Measurements from ENCODE around the gene CLCN1.
A peak's percentile ranks its signal among the peaks of the same experiment; 100 is the strongest.

Gene CLCN1

DNA sequence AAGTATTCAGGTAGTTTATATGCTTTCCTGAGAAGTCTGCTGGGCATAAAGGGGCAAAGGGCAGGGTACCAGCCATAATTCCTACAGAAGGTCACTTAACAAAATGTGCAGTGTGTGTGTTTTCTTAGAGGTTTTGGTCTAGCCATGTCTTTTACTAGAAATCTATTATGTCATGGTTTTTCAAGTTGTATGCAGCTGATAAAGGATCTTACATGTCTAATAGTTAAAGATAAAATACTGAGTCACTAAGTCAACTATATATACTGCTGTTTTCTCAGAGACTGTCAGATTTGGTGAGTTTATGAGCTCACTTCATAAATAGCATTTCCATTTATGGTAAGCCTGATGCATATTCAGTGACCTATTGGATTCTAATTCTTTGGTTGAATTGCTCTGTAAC, 20.0 kb upstream of the CLCN1 start:
- peak; percentile 42 to 48 for DNase-seq (ENCODE audit: low read depth in 2 of 2)

DNA sequence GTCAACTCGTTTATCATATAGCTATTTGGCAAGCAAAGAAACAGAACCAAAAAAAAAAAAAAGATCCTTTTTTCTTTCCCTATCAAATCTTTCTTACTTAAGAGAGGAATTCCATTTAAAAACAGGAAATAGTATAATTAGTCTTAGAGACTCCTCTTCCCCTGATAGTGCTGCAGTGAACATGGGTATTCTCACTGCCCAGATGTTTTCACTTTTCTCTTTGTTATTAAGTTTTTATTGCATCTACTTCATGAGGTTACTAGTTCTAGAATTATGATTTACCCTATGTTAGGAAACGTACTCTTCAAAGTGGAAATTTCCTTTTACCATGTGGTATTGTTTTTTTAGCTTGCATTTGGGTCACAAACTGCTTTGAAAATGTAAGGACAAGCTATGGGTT, 19.2 kb upstream of the CLCN1 start:
- peak in 1 of 2 experiments; percentile 13 for DNase-seq (ENCODE audit: low read depth in 2 of 2)

DNA sequence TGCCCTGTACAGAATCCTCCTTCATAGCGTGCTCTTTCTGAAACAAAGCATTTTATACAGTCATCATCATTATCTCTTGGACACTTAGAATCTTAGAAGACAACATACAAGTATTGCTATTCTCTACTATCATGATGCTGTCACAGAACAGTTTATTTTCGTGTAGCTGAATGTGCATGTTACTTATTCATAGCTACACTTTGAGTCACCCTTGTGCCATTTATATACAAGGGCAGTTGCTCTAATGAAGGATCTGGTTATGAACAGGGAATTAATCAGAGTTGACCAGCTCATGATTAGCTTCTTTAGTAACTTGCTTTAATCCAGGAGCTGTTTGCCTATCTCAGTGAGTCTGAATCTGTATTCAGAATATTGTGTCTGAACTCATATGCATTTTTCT, 16.6 kb upstream of the CLCN1 start:
- DNase-seq (ENCODE audit: low read depth in 2 of 2): no peak

DNA sequence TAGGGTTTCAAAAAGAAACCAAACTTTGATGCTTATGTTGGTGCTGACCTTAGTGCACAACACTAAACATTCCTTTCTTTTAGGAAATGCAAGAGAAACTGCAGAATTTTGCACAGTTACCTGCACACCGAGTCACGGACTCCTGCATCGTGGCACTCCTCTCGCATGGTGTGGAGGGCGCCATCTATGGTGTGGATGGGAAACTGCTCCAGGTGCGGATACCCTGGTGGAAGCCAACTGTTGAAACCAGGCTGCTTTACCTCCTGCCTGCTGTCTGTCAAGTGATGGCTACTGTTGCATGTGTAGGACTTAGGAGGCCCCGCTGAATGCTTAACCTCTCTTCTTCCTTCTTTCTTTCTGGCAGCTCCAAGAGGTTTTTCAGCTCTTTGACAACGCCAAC, 16.1 kb upstream of the CLCN1 start:
- no peak for DNase-seq (ENCODE audit: low read depth in 2 of 2)

DNA sequence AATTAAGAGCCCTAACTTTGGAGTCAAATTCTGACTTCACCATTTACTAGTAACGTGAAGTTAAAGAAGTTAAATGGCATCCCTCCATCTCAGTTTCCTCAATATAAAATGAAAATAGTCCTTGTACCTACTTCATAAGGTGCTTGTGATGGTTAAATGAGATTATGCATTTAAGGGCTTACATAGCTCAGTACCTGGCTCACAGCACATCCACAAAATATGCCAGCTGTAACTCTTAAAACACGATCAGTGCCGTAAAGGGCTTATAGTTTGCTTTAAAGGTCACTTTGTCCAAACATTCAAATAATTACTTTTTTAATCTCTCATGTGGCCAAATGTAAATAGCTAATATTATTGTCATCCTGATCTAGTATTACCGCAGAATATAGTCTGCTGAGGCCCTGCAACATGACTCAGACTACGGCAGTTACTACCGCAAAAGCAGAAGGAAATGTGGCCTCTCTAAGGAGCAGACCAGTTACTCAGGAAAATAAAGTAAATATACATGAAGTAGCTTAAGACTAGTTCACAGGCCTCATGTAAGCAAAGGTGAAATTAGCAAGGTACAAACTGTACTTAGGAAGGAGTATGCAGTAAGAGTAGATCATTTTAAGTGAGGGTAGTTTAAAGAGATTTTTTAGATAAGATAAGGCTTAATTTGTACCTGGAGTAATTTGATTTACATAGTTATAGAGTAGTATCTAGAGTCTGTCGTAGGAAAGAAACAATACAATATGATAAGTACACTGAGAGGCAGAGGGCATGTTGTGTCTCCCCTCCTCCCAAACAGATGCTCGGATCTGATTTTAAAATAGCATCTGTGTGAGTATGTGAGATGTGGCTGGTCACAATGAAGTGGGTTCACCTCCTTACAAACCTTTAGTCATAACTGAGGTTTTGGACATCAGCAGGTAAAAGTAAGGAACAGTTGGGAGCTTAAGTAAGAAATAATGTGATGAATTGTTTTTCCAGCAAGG, 14.7 kb upstream of the CLCN1 start:
- DNase-seq (ENCODE audit: low read depth in 2 of 2): no peak

DNA sequence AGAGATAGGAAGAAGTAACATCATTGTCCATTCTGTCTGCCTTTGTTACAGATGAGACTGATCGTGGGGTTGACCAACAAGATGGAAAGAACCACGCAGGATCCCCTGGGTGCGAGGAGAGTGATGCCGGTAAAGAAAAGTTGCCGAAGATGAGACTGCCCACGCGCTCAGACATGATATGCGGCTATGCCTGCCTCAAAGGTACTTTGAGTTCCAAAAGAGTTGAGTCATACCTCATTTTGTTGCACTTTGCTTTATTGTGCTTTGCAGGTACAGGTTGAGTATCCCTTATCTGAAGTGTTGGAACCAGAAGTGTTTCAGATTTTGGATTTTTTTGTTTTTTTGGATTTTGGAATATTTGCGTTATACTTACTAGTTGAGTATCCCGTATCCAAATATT, 12.2 kb upstream of the CLCN1 start:
- no peak for DNase-seq (ENCODE audit: low read depth in 2 of 2)

DNA sequence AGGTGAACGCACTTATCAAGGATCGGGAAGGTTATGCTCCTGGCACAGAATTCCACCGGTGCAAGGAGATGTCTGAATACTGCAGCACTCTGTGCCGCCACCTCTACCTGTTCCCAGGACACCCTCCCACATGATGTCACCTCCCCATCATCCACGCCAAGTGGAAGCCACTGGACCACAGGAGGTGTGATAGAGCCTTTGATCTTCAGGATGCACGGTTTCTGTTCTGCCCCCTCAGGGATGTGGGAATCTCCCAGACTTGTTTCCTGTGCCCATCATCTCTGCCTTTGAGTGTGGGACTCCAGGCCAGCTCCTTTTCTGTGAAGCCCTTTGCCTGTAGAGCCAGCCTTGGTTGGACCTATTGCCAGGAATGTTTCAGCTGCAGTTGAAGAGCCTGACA, 11.0 kb upstream of the CLCN1 start:
- DNase-seq (ENCODE audit: low read depth in 2 of 2): no peak

DNA sequence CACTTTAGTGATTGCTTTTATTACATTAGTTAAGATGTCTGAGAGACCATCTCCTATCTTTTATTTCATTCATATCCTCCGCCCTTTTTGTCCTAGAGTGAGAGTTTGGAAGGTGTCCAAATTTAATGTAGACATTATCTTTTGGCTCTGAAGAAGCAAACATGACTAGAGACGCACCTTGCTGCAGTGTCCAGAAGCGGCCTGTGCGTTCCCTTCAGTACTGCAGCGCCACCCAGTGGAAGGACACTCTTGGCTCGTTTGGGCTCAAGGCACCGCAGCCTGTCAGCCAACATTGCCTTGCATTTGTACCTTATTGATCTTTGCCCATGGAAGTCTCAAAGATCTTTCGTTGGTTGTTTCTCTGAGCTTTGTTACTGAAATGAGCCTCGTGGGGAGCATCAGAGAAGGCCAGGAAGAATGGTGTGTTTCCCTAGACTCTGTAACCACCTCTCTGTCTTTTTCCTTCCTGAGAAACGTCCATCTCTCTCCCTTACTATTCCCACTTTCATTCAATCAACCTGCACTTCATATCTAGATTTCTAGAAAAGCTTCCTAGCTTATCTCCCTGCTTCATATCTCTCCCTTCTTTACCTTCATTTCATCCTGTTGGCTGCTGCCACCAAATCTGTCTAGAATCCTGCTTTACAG, 10.4 kb upstream of the CLCN1 start:
- no peak for DNase-seq (ENCODE audit: low read depth in 2 of 2)

DNA sequence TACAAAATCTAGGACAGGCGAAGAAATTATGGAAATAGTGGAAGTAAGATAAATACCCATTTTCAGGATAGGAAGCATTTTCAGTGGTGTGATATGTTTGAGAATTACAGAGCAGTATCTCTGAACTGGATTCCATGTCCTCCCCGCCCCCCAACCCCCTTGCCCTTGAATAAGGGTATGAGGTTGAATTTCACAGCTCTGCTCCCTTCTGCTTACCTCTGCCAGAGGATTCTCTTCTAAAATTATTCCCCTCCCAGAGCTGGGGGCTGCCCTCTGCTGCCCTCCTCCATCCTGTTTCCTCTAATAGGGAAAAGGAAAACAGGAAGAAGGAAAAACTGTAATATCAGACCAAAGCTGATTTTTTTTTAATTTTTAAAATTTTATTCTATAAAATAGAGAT, 7.3 kb upstream of the CLCN1 start:
- DNase-seq (ENCODE audit: low read depth in 2 of 2): no peak

DNA sequence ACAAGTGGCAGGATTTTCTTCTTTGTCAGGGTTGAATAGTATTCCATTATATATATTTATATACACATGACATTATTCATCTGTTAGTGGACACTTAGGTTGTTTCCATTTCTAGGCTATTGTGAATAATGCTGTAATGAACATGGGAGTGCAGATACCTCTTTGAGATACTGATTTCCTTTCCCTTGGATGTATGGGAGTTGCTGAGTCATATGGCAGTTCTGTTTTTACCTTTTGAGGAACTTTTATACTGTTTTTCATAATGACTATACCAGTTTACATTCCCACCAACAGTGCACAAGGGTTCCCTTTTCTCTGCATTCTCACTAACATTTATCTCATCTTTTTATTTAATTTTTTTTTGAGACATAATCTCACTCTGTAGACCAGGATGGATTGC, 1.8 kb upstream of the CLCN1 start:
- DNase-seq (ENCODE audit: low read depth in 2 of 2): no peak

DNA sequence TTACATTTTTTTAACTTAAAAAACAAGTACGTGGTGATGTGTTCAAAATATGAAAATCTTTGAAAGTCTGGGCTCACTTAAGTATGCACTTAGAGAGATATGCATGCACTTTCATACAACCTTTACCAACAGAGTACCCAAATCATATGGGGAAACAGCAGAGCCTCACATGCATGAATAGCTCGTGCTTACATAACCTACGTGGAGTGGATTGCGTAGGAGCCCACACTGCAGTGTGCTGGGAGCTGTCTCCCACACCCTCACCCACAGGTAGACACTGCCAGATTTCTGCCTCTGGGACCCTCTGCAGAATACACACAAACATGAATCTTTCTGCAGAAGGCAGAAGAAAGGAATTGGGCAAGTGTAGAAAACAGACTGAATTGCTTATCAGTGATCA, 581 bp downstream of the CLCN1 start:
- no peak for DNase-seq (ENCODE audit: low read depth in 2 of 2)

DNA sequence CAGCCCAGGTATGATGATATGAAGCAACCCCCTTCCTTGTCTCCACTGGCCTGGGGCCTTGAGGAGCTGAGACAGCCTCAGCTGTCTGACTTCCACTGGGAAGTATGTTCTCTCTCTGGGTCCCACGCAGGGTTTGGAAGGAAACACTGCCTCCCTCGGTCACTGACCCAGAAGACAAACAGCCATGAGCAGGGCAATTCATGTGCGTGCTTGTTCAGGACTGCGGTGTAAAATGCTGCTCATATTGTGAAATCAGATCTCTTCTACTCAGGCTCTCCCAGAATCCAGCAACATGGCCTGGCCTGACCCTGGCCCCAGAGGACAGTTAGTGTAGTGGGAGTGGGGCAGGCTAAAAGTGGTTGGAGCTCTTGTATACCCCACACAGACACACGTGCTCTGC, 2.8 kb downstream of the CLCN1 start:
- peak in 1 of 2 experiments; percentile 18 for DNase-seq (ENCODE audit: low read depth in 2 of 2)

DNA sequence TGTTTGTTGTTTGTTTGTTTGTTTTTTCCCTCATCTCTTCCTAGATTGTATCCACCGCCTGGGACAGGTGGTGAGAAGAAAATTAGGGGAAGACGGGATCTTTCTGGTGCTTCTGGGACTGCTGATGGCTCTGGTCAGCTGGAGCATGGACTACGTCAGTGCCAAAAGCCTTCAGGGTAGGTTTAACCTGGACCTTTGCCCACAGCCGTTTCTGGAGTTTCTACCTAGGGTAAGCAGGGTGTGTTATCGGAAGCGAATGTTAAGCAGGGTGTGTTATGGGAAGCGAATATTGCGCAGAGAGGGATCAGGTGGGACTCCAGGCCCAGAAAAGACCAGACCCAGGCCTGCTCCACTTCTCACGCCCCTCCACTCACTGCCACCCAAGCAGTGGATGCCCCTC, 4.7 kb downstream of the CLCN1 start:
- no peak for DNase-seq (ENCODE audit: low read depth in 2 of 2)

DNA sequence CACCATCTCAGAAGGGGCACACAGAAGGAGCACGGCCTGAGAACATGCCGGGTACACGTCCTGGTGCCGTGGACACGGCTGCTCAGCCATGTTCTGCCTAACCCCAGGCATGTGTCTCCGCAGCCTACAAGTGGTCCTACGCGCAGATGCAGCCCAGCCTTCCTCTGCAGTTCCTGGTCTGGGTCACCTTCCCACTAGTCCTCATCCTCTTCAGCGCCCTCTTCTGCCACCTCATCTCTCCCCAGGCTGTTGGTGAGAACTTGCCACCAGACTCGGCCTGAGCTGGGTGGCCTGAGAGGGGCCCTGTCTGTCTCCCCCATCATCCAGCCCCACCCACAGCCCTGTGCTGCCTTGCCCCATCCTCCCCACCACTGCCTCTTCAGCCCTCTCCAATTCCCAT, 5.3 kb downstream of the CLCN1 start:
- DNase-seq (ENCODE audit: low read depth in 2 of 2): no peak

DNA sequence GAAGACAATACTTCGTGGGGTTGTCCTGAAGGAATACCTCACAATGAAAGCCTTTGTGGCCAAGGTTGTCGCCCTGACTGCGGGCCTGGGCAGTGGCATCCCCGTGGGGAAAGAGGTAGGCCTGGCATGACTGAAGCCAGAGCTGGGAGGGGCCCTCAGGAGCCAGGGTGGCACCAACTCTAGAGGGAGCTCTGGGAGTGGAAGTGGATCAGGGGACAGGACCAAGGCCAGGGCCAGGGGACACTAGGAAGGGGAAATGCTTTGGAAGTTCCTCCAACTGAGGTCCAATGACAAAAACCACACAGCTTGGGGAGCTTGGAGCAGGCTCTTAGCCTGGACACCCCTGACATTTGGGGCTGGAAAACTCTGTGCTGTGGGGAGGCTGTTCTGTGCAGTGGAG, 5.8 kb downstream of the CLCN1 start:
- no peak for DNase-seq (ENCODE audit: low read depth in 2 of 2)

DNA sequence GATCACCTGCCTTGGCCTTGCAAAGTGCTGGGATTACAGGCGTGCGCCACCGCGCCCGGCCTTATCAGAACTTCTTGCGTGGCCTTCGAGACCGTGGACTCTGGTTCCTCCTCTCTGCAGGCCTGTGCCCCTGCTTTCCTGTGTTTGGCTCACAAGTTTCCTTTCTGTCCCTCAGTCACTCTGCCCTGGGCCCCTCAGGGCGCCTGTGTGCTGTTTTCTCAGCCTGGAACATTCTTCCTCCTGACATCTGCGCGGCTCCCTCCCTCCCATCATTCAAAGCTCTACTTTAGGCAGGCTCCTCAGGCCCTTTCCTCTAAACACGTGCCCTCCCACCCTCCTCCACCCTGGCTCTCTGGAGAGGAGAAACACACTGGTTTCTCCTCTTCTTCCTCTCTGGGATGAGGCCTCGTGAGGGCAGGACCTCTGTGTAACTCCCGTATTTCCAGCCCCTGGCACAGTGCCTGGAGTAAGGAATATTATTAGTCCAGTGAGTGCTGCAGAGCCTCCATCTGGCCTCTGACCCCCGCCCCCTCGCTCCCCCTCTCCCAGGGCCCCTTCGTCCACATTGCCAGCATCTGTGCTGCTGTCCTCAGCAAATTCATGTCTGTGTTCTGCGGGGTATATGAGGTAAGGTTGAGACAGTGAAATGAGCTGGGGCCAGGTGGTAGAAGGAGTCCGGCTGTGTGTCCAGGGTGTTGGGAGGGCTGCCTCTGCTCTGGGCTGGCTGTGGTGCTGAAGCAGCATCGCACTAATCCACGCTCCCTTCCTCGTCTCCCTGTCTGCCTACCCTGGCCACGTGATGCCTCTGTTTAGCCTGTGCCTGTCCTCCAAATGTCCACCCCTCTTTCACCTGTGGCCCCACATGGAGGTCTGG, 7.1 kb downstream of the CLCN1 start:
- no peak for DNase-seq (ENCODE audit: low read depth in 2 of 2)

DNA sequence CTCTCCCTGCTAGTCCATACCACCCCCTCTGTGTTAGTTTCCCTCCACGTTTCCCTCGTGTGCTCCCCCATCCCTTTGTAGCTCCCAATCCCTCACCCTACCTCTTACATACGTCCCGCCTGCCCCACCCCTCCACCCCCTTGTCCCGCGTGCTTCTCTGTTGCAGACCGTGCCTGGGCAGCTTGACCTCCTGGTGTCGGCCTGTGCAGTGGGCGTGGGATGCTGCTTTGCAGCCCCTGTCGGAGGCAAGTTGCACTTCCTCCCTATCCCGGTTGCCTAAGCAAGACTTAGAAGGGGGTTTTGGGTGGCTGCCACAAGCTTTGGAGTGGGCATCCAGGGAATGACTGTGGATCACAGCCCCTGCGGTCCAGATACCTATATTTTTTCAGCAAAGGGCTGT, 7.7 kb downstream of the CLCN1 start:
- DNase-seq (ENCODE audit: low read depth in 2 of 2): no peak

DNA sequence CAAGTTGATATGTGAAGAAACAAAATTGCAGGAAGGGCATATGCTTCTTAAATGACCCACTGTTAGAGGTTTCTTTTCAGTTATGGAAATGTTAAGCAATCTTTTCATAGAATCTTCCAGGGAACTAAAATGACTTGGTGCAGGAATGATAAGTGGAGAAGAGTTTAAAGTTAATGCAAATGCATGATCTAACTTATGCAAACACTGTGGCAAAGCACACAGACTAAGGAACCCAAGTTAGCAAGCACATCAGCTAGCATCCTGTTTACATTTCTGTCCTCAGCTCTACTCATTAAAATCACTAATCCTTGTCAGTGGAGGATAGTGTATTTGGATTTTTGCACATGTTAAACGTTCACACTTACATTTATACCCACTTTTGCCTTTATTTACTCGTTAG, 9.3 kb downstream of the CLCN1 start:
- DNase-seq (ENCODE audit: low read depth in 2 of 2): no peak

DNA sequence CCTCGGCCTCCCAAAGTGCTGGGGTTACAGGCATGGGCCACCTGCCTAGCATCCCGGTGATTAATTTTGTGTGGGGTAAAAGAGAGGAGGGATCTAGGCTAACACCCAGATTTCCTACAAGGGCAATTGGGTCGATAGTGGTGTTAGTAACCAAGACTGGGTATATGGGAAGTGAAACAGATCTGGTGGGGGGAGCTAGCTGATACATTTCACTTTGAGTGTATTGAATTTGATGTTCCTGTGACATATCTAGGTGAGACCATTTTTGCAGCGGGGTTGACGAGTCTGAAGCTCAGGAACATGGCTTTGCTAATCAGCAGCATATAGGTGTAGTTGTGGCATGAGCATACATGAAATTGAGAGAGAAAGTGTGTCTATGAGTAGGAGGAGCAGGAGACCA, 12.0 kb downstream of the CLCN1 start:
- no peak for DNase-seq (ENCODE audit: low read depth in 2 of 2)

DNA sequence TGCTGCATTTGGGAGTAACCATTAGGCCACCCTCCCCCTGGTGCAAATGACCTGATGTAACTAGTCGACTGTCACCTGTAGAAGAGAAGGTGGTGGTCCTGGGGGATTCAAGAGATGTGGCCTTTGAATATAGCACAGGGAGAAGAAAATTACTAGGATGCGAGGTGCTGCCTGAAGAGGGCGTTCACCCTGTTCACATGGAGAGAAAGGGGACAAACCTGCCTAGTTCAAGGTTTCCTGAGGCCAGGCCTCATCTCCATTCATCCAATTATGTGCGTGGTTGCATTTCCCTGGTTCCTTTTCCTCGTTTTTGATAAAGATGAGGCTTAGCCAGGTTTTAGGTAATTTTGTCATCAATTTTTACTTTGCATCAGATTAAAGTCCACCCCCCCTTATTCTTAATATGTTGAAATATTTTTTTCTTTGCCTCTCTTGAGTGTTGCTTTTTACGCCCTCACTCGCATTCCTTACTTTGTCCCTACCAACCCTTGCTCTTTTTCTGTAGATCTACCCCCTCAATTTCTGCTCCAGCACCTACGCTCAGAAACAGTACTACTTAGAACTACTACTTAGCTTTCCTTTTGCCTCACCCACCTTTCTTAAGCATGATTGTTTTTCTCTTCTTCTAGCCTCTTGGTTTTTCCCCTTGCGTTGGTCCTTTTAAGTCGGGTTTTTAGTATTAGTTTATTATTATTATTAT, 13.7 kb downstream of the CLCN1 start:
- no peak for DNase-seq (ENCODE audit: low read depth in 2 of 2)

DNA sequence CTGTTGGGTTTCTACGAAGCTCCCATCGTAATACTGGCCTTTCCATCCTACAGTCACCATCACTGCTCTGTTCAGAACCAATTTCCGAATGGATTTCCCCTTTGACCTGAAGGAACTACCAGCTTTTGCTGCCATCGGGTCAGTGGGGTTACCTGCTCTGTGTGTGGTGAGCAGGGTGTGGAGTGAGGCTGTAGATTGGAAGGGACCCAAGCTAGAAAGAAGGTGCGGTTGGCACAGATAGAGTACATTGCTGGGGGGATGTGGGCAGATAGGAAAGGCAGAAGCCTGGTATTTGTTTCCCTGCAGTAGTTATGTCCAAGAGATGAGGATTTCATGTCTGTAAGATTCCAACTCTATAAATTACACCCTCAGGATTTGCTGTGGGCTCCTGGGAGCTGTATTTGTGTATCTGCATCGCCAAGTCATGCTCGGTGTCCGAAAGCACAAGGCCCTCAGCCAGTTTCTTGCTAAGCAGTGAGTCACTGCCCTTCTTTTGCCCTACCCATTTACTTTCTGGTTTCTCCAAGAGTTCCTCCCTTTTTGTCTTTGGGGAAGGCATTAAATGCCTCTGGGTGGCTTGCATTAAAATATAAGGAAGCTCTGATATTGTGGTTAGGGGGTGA, 15.4 kb downstream of the CLCN1 start:
- peak; percentile 48 to 58 for DNase-seq (ENCODE audit: low read depth in 2 of 2)

Measured in fibroblast of skin of left quadriceps (primary cell).